ENCODE measurements around the gene RPAP3.

Gene RPAP3

DNA sequence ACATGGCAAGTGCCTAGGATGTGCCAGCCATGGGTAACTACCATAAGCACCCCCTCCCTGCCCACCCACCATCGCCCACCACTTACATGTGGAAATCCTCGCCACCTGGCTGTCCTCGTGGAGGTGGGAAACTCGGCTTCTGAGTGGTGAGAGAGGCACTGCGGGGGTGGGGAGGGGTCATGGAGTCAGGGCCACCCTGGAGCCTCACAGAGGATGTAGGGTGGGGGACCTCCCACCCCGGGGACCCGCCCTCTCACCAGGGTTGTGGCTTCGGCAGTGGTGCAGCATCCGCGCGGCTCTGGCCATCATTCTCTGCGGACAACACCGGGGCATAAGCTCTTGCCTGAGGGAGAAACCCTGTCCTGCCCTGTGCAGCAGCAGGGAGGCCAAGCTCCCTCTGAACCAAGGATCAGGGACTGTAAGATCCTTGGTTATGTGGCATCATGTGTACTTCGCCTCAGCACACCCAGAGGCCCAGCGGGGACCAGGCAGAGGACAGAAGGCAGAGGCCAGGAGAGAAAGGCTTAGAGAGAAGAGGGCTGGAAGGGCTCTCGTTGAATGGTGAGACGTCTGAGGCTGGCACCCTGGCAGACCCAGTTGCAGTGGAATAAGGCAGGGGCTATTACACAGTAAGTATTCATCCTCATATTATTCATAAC, 32.2 kb upstream of the RPAP3 start:
- H3K4me3 ChIP-seq (ENCODE audit: low read depth, low read length) = no peak overlapping the region
- TF ChIP-seq, protein P1, sequence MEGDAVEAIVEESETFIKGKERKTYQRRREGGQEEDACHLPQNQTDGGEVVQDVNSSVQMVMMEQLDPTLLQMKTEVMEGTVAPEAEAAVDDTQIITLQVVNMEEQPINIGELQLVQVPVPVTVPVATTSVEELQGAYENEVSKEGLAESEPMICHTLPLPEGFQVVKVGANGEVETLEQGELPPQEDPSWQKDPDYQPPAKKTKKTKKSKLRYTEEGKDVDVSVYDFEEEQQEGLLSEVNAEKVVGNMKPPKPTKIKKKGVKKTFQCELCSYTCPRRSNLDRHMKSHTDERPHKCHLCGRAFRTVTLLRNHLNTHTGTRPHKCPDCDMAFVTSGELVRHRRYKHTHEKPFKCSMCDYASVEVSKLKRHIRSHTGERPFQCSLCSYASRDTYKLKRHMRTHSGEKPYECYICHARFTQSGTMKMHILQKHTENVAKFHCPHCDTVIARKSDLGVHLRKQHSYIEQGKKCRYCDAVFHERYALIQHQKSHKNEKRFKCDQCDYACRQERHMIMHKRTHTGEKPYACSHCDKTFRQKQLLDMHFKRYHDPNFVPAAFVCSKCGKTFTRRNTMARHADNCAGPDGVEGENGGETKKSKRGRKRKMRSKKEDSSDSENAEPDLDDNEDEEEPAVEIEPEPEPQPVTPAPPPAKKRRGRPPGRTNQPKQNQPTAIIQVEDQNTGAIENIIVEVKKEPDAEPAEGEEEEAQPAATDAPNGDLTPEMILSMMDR (IDR thresholded peaks at IDR 0.05; ENCODE audit: low read depth, low read length, missing control alignments) = no peak
- in situ Hi-C loops (cut with HindIII; ENCODE audit: low sequenced_read_pairs) = no loop called here
- DNase-seq (ENCODE audit: low read depth) = no peak

- in situ Hi-C loops (cut with HindIII; ENCODE audit: low sequenced_read_pairs) = no loop called here
These were observed 31.2 kb upstream of the RPAP3 start for GRCh38 chr12:47736877-47737676.

GRCh38 chr12:47736216-47736615, 30.4 kb upstream of the RPAP3 start:
- DNase-seq (ENCODE audit: low read depth) = no peak
- H3K4me3 ChIP-seq (ENCODE audit: low read depth, low read length) = no peak overlapping the region
- TF ChIP-seq, protein P1 (IDR thresholded peaks at IDR 0.05; ENCODE audit: low read depth, low read length, missing control alignments) = no peak
- in situ Hi-C loops (cut with HindIII; ENCODE audit: low sequenced_read_pairs) = no loop called here

More at GRCh38 chr12:47736877-47737676, 31.2 kb upstream of the RPAP3 start:
- TF ChIP-seq, protein P1 (IDR thresholded peaks at IDR 0.05; ENCODE audit: low read depth, low read length, missing control alignments) = no peak
- H3K4me3 ChIP-seq (ENCODE audit: low read depth, low read length) = no peak overlapping the region
- no peak for DNase-seq (ENCODE audit: low read depth)

DNA sequence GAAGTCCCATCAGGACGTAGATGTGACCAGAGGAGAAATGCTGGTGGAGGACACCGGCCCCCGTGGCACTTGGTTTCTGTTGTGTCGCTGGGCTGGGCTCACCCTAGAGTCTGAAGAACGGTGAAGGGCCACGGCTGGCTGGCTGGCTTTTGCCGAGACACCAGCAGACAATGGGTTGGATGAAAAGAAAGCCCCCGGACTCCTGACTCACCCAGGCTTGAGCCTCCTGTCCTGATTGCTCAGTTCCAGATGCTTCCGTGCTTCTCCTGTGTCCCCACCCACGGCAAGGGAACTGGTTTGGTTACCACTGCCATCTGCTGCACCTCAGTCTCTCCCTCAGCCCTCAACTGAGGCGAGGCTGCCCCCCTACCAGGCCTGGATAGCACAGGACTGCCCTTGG, 29.8 kb upstream of the RPAP3 start:
- DNase-seq (ENCODE audit: low read depth) = no peak

GRCh38 chr12:47734725-47735480, 29.1 kb upstream of the RPAP3 start:
- TF ChIP-seq, protein P1 (IDR thresholded peaks at IDR 0.05; ENCODE audit: low read depth, low read length, missing control alignments) = no peak
- DNase-seq (ENCODE audit: low read depth) = no peak
- no peak overlapping the region for H3K4me3 ChIP-seq (ENCODE audit: low read depth, low read length)
- in situ Hi-C loops (cut with HindIII; ENCODE audit: low sequenced_read_pairs) = no loop called here

More for the DNA sequence above, 29.8 kb upstream of the RPAP3 start:
- no peak overlapping the region for H3K4me3 ChIP-seq (ENCODE audit: low read depth, low read length)
- TF ChIP-seq, protein P1 (IDR thresholded peaks at IDR 0.05; ENCODE audit: low read depth, low read length, missing control alignments) = no peak
- in situ Hi-C loops (cut with HindIII; ENCODE audit: low sequenced_read_pairs) = no loop called here

DNA sequence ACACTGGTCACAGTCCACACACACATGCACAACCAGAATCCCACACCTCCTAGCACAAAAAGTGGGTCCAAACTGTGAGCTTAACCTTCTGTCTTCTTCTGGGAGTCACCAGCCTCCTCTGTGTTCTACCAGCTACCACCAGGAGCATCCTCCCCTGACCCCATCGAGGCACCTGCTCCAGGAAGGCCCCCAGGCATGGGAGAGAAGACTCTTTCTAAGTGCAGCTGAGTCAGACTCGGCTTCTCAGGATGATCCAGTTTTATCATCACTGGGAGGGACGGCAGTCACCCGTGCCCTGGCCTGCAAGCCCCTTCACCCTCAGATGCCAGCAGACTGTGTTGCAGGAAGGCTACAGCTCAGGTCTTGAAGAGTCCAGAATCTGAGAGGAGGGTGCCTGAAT, 27.3 kb upstream of the RPAP3 start:
- no peak overlapping the region for H3K4me3 ChIP-seq (ENCODE audit: low read depth, low read length)
- TF ChIP-seq, protein P1 (IDR thresholded peaks at IDR 0.05; ENCODE audit: low read depth, low read length, missing control alignments) = no peak
- in situ Hi-C loops (cut with HindIII; ENCODE audit: low sequenced_read_pairs) = no loop called here
- DNase-seq (ENCODE audit: low read depth) = no peak
